RWPE2 (cell line): Measurements from ENCODE around the gene FAM117B.

Experiments
- ATAC-seq: fragments of 200-7000 bp; cut with Tn5 transposase; 3 replicates; pipeline ENCODE4 v1.9.1; 2021; ENCODE audit warnings: low read depth
- DNase-seq: peaks from one replicate; pipeline ENCODE4 v3.0.0-alpha.2; 2020; ENCODE audit warnings: low spot score
- H3K27ac ChIP-seq: fragments of 450-650 bp; 2 replicates; pipeline ENCODE4 v1.5.1; 2017; ENCODE audit warnings: mild to moderate bottlenecking; ENCODE audit not compliant: poor library complexity, severe bottlenecking
- H3K27me3 ChIP-seq: fragments of 250-450 bp; sonication (Bioruptor Pico); 2 replicates; pipeline ENCODE4 v1.5.1; 2021; ENCODE audit warnings: mild to moderate bottlenecking, moderate library complexity; ENCODE audit not compliant: insufficient read depth, poor library complexity, severe bottlenecking
- H3K36me3 ChIP-seq: fragments of 250-450 bp; sonication (Bioruptor Pico); 2 replicates; pipeline ENCODE4 v1.5.1; 2020; ENCODE audit warnings: low read depth, mild to moderate bottlenecking, moderate library complexity
- H3K4me1 ChIP-seq: fragments of 250-450 bp; sonication (Bioruptor Pico); 2 replicates; pipeline ENCODE4 v1.5.1; 2021; ENCODE audit warnings: mild to moderate bottlenecking, moderate library complexity; ENCODE audit not compliant: insufficient read depth, poor library complexity, severe bottlenecking
- H3K4me3 ChIP-seq: fragments of 250-450 bp; sonication (Bioruptor Pico); 2 replicates; pipeline ENCODE4 v1.5.1; 2021; ENCODE audit warnings: mild to moderate bottlenecking, moderate library complexity; ENCODE audit not compliant: severe bottlenecking
- H3K9me3 ChIP-seq: fragments of 250-450 bp; sonication (Bioruptor Pico); 2 replicates; pipeline ENCODE4 v1.5.1; 2021; ENCODE audit warnings: mild to moderate bottlenecking, moderate library complexity; ENCODE audit not compliant: severe bottlenecking
- TF ChIP-seq, protein P1 (sequence below): fragments of 450-650 bp; IDR thresholded peaks from one replicate; pipeline ENCODE4 v1.5.1; 2017; ENCODE audit warnings: mild to moderate bottlenecking, moderate library complexity; ENCODE audit not compliant: poor library complexity, severe bottlenecking

FAM117B gene

DNA sequence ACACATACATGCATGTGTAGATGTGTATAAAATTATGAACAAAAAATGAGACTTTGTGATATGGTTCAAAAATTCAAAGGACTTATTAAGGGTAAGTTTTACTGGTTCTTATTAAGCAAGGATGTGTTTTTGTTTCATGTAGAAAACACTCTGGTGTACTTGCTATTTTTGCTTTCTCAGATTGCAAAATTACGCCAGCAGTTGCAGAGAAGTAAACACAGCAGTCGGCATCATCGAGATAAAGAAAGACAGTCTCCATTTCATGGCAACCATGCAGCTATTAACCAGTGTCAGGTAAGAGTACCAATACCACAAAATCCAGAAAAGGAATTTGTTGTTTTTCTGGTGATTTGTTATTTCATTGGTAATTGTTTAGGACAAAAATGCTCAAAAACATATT, 91.3 kb downstream of the FAM117B start:
- Histone ChIP-seq H3K9me3 (no peaks in the 10 kb centered on the region), H3K36me3 (no peaks in the 10 kb centered on the region), H3K4me3 (no peak overlapping the region), H3K27me3 (no peaks in the 10 kb centered on the region), H3K27ac (no peak overlapping the region), H3K4me1 (no peaks in the 10 kb centered on the region)
- no peak for DNase-seq
- no peak for ATAC-seq
- TF ChIP-seq, protein P1, sequence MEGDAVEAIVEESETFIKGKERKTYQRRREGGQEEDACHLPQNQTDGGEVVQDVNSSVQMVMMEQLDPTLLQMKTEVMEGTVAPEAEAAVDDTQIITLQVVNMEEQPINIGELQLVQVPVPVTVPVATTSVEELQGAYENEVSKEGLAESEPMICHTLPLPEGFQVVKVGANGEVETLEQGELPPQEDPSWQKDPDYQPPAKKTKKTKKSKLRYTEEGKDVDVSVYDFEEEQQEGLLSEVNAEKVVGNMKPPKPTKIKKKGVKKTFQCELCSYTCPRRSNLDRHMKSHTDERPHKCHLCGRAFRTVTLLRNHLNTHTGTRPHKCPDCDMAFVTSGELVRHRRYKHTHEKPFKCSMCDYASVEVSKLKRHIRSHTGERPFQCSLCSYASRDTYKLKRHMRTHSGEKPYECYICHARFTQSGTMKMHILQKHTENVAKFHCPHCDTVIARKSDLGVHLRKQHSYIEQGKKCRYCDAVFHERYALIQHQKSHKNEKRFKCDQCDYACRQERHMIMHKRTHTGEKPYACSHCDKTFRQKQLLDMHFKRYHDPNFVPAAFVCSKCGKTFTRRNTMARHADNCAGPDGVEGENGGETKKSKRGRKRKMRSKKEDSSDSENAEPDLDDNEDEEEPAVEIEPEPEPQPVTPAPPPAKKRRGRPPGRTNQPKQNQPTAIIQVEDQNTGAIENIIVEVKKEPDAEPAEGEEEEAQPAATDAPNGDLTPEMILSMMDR: no peak

DNA sequence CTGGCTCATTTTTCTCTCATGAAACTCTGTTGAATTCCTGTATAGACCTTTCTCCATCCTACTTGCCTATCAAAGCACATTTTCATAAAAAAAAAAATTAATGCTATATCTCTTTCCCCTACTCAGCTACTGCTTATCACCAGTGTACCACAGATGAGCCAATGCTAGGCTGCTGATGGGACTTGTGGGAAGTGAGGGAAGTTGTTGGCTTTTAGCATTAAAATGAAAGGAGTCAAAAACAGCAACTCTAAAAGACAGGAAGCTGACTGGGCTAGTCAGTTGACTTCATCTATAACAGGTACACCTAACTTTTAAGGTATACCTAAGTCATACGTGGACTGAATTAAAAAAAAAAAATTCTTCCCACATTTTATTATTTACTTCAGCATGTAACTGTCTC, 102.1 kb downstream of the FAM117B start:
- ATAC-seq: no peak
- no peaks in the 10 kb centered on the region for H3K9me3 ChIP-seq
- no peak overlapping the region for H3K27ac ChIP-seq
- no peaks in the 10 kb centered on the region for H3K27me3 ChIP-seq
- no peaks in the 10 kb centered on the region for H3K4me1 ChIP-seq
- DNase-seq: no peak
- TF ChIP-seq, protein P1: no peak
- no peaks in the 10 kb centered on the region for H3K36me3 ChIP-seq
- H3K4me3 ChIP-seq: no peak overlapping the region

DNA sequence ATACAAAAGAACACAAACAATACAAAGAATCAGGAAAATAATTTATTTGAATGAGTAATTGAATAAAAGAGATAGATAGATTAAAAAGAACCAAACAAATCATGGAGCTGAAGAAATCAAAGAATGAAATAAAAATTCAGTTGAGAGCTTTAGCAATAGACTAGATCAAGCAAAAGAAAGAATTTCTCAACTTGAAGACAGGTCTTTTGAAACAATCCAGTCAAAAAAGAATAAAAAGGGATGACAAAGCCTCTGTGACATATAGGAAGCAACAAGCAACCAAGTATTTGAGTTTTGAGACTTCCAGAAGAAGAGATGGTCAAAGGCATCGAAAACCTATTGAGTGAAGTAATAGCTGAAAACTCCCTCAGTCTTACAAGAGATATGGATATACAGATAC, 108.8 kb downstream of the FAM117B start:
- Histone ChIP-seq H3K36me3 (no peaks in the 10 kb centered on the region), H3K9me3 (no peaks in the 10 kb centered on the region), H3K27me3 (no peaks in the 10 kb centered on the region), H3K4me3 (no peak overlapping the region), H3K4me1 (no peaks in the 10 kb centered on the region), H3K27ac (no peak overlapping the region)
- no peak for ATAC-seq
- no peak for DNase-seq
- TF ChIP-seq, protein P1: no peak

DNA sequence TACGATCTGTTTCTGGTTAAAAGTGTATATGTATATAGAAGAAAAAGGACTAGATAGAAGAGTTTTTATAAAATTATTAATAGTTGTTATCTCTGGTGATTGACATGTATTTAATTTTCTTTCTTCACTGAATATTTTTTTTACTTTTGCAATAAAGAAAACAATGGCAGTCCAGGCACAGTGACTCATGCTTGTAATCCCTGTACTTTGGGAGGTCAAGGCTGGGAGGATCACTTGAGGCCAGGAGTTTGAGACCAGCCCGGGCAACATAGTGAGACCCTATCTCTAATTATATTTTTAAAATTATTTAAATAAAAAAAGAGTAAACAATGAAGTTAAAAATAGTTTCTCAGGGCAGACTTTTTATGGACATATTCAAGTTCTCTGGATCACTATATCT, 114.7 kb downstream of the FAM117B start:
- H3K36me3 ChIP-seq: no peaks in the 10 kb centered on the region
- no peaks in the 10 kb centered on the region for H3K9me3 ChIP-seq
- no peak overlapping the region for H3K4me3 ChIP-seq
- peaks cover 19% of the 10 kb centered on the region for H3K4me1 ChIP-seq
- DNase-seq (no peak), ATAC-seq (no peak)
- TF ChIP-seq, protein P1: no peak
- no peaks in the 10 kb centered on the region for H3K27me3 ChIP-seq
- H3K27ac ChIP-seq: no peak overlapping the region

DNA sequence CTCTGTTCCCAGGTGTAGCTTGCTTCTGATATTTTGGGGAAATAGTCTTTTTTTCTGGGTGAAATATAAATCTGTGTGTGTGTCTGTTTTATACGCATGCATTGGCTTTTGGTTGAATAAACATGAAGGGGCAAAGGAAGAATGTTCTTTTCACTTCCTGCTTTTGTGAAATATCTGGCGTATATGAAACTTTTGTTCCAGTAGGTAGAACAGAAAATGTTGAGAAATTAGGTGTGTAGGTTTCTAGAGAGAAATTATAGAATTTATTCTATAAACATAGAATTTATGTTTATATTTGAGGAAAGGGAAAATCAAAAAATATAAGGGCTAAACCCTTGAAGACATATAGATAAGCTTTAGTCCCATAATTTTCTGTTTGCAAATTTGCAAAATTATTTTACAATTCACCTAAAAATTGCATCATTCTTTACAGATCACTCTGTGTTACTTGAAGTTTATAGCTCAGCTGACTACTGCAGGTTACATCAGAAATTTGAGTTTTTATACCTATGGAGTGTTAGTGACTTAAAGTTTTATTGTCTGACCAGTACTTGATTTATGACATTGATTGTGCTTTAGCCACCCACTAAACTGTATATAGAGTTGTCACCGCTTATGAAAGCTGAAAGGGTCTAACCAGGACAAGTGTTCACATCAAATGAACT, 116.1 kb downstream of the FAM117B start:
- Histone ChIP-seq H3K36me3 (no peaks in the 10 kb centered on the region), H3K27me3 (no peaks in the 10 kb centered on the region), H3K4me3 (no peak overlapping the region), H3K27ac (peak overlapping the region; percentile 10), H3K4me1 (peaks cover 19% of the 10 kb centered on the region), H3K9me3 (no peaks in the 10 kb centered on the region)
- DNase-seq (no peak), ATAC-seq (peak; percentile 49; the same call in 2 of the 3 replicates)
- TF ChIP-seq, protein P1: no peak
